Stomach (tissue), 4 donors: ENCODE data around the gene OBSCN.

ENCODE experiments used
- EP300 ChIP-seq: sonication (generic); formaldehyde crosslinking; IDR thresholded peaks from one replicate; pipeline ENCODE4 v1.6.1; 2017; ENCODE audit warnings: antibody characterized with exemption
- POLR2A ChIP-seq, 4 donors: fragments of 450-650 bp; IDR thresholded peaks; one replicate each; pipeline ENCODE4 v1.6.1; 2016; ENCODE audit warnings: antibody characterized with exemption in 4 of 4, control low read depth in 2 of 4, mild to moderate bottlenecking in 1 of 4, moderate library complexity in 1 of 4
- POLR2AphosphoS5 ChIP-seq, 3 donors: sonication (generic); formaldehyde crosslinking; IDR thresholded peaks; one replicate each; pipeline ENCODE4 v1.6.1; 2016; ENCODE audit warnings: antibody characterized with exemption in 3 of 3
- TF ChIP-seq, protein P1 (sequence below), 7 experiments: fragments of 450-650 bp in 4 of 7; fragments of 200-600 bp in 3 of 7; sonication (generic) in 3 of 7; IDR thresholded peaks; one replicate each; pipeline ENCODE4 v1.5.1; 2016 to 2019; ENCODE audit warnings: antibody characterized with exemption in 7 of 7, control low read depth in 2 of 7, mild to moderate bottlenecking in 1 of 7

- TF ChIP-seq, protein P1, sequence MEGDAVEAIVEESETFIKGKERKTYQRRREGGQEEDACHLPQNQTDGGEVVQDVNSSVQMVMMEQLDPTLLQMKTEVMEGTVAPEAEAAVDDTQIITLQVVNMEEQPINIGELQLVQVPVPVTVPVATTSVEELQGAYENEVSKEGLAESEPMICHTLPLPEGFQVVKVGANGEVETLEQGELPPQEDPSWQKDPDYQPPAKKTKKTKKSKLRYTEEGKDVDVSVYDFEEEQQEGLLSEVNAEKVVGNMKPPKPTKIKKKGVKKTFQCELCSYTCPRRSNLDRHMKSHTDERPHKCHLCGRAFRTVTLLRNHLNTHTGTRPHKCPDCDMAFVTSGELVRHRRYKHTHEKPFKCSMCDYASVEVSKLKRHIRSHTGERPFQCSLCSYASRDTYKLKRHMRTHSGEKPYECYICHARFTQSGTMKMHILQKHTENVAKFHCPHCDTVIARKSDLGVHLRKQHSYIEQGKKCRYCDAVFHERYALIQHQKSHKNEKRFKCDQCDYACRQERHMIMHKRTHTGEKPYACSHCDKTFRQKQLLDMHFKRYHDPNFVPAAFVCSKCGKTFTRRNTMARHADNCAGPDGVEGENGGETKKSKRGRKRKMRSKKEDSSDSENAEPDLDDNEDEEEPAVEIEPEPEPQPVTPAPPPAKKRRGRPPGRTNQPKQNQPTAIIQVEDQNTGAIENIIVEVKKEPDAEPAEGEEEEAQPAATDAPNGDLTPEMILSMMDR (IDR thresholded peaks at IDR 0.05) = no peak
- TF ChIP-seq EP300 (no peak), POLR2A (IDR thresholded peaks at IDR 0.05) (no peak), POLR2AphosphoS5 (IDR thresholded peaks at IDR 0.05) (no peak)
Measured at GRCh38 chr1:228180959-228181644, 26.7 kb upstream of the OBSCN start.
